NCI-H82 treated with DMSO at 0.1 percent for 48 hours (cell line): ENCODE measurements around the gene DCLK3.

Source experiments
- DNase-seq: peaks from one replicate; lab custom pipeline; 2025; ENCODE audit not compliant: unreplicated experiment; lab: John Stamatoyannopoulos, UW

DCLK3 gene, protein sequence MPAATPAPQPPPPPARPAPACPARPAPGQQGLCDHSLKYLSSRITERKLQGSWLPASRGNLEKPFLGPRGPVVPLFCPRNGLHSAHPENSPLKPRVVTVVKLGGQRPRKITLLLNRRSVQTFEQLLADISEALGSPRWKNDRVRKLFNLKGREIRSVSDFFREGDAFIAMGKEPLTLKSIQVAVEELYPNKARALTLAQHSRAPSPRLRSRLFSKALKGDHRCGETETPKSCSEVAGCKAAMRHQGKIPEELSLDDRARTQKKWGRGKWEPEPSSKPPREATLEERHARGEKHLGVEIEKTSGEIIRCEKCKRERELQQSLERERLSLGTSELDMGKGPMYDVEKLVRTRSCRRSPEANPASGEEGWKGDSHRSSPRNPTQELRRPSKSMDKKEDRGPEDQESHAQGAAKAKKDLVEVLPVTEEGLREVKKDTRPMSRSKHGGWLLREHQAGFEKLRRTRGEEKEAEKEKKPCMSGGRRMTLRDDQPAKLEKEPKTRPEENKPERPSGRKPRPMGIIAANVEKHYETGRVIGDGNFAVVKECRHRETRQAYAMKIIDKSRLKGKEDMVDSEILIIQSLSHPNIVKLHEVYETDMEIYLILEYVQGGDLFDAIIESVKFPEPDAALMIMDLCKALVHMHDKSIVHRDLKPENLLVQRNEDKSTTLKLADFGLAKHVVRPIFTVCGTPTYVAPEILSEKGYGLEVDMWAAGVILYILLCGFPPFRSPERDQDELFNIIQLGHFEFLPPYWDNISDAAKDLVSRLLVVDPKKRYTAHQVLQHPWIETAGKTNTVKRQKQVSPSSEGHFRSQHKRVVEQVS

DNA sequence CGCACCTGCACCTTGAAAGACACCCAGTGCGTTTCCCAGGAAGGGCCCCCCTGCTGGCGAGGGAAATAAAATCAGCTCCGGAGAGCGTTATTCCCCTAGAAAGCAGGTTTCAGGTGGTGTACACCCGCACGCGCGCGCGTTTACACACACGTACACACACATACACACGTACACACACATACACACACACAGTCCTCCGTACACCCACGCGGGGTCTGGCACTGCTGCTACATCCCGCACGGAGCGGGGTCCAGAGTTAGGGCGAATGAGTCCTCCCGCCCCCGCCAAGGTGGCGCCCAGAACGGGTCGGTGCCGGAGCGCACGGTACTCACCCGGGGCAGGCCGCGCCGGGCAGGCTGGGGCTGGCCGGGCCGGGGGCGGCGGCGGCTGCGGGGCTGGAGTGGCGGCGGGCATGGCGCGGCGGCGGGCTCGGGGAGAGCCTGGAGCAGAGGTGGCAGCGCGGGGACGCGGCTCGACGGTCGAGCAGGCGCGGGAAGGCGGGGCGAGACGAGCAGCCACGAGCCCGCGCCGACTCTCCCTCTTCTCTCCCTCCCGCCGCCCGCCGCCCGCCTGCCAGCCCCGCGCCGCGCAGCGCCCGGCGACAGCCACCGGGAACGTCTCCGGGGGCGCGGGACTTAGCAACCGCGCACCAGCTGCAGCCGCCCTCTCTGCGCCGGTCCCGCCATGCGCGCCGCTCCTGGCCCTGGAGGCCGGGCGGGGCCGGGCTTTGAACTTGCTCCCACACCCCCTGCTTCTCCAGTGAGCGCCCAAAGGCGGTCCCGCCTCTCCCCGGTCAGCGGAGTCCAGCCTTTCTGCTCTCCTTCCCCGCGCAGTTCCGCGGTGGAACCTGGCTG lies at the start of gene DCLK3:
DCLK3 (minus strand) TSS at position 704 of the 854 bp plus-strand sequence; CDS start at position 414, 290 bp downstream.
- no peak for DNase-seq

DNA sequence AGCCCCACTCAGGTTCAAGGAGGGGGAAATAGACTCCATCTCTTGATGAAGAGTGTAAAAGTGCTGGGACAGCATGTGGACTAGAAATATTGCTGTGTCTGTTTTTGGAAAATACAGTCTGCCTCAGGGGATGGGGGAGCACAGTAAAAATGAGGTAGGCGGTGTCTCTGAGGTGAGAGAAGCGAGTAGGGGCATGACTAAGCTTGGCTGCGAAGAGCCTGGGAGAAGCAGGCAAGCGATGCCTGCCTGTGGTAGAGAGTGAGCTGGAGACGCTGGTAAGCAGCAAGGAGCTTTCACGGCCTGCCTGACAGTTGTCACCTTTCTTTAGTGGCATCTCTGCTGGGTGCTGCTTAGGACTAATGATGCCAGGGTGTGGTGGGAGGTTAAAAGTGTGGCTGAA lies 49.0 kb upstream of the DCLK3 start:
- no peak for DNase-seq

DNA sequence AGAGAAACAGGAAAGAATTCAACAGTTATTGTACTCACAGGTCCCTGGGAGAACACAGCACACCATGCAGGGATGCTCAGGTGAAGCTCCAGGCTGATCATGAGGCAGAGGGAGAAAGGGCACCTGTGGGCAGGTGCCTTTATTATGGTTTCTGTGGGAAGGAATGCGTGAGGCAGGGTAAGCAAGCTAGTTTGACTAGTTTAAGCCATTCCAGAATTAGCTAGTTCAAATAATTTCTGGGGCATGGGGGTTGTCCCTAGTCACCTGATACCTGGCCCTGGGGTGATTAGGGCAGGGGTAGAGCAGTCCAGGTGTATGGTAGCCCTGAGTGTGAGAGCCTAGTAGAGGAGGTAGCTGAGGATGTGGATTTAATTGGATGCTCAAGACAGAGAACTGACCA lies 47.9 kb upstream of the DCLK3 start:
- no peak for DNase-seq

DNA sequence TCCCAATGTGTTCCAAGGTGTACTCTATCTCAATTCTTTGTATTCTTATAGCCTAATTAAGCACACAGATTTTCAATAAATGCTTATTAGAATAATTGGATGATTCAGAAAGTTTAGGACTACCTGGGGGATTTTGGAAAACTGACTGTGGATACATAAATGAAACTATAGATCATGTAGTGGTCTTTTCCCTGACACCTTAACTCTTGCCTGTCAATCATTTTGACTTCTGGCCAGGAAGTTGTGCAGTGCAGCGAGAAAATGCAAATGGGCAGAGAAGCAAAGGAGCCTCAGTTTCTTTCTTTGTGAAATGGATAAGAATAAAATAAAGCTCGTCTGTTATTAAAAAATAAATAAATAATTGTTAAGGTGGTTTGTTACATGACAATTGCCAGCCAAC lies 47.4 kb upstream of the DCLK3 start:
- DNase-seq = no peak

DNA sequence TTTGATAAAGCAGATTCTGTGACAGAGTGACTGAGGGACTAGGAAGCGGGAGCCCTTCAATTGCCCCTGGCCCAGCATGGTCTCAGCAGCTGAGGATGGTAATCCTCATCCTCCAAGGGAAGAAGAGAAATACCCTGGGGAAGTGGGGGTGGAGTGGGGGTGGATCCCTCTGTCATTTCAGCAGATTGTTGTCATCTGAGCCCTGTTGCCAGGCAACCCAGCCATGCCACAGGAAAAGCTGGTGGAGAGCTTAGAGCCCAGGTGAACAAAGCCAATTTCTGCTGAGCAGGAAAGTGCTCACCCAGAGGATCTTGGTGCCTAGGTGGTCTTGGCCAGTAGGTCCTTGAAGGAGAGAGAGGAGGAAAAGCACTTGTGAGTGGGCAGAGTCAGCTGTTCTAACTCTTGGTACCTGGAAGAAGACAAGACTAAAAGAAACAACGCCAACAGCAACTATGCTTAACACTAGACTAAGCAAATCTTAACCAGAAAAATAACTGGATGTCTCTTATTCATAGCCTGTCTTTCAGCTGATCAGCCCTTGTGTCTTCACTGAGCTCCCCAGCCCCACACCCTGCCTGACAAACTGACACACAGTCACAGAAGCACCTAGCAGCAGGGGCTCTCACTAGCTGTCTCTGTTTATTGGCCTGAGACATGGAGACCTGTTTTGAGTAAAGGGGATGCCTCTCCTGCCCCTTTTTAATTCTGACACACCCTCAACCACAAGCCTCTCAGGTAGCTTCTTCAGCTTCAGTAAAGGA lies 40.1 kb upstream of the DCLK3 start:
- peak; percentile 41 for DNase-seq

DNA sequence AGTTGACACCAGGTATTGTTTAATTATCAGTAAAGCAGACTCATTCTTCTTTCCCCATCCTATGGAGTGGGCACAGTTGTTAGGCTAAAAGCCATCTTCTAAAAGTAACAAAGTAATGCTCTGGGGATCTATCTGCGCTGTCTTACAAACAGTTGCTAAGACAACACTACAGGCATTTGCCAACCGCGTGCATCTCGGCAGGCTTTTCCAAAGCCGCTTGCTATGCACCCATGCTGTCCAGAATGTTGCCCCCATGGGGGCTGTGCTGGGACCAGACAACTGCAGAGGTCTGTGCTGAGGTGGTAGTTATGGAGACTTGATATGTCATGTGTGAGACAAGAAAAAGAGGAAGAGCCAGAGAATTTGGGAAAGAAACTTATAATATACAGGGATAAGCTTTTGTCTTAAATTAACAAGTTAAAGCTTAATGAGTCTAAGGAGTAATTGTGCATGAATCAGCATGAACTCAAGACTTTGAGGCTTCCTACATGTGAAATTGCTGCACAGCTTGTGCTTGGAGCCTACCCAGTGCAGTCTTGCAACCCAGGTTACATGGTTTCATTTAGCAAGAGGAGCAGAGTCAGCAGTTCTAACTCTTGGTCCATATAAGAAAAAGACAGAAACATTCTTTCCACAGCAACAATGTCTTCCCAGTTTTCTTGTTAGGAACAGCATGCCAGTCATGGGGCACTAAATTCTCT lies 38.9 kb upstream of the DCLK3 start:
- DNase-seq = no peak

DNA sequence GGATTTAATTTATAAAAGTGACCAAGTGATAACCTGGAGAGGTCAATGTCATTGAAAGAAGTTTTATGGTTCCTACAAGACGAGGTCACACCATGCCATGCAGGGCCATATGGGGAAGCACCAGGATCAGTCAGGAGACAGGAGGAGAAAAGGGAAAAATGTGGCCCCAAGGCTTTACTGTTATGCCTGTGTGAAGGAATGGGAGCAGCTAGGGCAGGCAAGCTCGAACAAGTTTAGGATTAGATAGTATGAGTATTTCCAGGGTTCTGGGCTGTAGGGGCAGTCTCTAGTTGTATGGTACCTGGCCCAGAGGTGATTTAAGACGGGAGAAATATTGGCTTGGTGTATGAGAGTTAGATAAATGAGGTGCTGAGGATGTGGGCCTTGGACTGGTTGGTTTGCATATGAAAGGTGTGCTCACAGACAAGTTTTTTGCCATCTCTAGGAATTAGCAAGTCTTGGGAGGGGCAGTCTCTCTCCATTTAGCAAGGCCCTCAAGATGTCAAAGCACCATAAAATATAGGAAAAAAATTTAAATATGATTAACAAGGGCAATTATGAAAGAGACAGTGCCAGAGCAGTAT lies 36.3 kb upstream of the DCLK3 start:
- no peak for DNase-seq

DNA sequence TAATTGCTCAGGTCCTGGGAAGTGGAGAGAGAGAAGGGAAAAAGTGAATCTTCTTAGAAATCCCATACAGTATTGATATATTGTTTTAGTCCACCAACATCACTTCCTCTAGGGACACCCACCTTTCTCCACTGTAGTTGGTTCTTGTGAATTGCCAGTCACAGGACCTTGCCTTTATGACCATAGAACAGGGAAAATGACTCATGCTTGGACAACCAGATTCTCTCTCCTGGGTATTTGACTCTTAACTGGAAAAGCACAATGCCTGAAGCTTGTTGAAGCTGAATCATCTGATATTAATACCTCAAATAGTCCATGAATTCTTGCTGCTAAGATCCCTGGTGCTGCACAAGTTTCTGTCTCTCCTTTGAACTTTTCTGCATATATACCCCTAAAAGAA lies 32.5 kb upstream of the DCLK3 start:
- DNase-seq = no peak

DNA sequence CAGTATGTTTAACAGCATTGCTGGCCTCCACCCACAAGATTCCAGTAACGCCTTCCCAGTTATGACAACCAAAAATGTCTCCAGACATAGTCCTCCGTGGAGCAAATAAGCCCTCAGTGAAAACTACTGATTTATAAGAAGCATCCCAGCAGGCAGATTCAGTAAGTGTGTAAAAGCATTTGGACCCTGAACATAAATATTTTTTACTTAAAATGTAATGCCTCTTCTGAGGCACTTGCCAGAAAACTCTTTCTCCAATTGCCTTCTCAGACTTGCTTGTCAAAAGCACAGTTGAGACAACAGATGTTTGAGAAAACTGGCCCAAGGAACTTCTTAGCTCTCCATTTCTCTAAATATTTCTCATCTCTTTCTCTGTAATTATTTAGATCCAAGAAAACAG lies 31.8 kb upstream of the DCLK3 start:
- DNase-seq = no peak

DNA sequence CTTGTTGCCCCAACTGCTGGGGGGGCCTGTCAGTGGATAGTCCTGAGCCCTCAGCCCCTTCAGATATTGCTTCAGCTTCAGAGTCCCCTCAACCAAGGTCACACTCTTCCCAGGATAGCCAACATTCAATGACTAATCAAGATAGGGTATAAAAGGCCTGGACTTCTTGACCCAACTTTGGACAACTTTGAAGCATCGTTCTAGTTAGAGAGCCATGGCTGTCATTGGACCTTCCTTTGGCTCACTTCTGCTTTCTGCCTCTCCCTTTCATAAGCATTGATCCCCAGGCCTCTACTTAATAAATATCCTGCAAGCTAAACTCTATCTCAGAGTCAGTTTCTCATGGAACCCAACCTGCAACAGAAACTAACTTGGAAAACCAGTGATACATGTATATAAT lies 31.3 kb upstream of the DCLK3 start:
- no peak for DNase-seq

DNA sequence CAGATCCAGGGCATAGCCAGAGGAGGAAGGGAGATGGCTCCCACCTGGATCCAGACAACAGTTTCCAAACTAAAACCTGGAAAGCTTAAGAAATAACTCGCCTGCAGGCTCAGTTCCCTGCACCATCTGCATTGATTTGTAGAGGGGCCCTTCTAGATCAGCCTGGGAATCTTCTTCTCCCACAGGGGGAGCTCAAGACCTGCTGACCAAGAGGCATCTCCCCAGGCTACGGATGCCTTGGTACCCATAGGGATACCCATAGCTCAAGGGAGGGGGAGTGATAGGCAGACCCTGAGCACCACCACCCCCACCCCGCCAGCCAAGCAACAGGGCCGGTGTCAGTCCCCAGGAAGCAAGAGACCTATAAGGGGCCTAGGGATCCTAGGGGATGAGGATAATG lies 28.0 kb upstream of the DCLK3 start:
- peak; percentile 2 for DNase-seq

DNA sequence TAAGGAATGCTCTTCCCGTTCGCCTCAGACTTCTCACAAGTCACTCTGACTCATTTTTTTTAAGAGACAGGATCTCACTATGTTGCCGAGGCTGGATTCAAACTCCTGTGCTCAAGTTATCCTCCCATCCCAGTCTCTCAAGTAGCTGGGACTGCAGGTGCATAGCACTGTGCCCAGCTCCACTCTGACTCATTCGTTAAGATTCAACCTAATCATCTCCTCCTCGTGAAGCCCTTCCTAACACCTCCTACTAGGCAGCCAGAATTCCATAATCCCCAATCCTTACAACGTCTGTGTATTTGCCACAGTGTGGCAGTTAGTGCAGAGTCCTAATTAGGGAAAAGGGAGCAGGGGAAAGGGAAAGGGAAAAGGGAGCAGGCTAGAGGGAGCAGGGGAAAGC lies 26.4 kb upstream of the DCLK3 start:
- DNase-seq = no peak

DNA sequence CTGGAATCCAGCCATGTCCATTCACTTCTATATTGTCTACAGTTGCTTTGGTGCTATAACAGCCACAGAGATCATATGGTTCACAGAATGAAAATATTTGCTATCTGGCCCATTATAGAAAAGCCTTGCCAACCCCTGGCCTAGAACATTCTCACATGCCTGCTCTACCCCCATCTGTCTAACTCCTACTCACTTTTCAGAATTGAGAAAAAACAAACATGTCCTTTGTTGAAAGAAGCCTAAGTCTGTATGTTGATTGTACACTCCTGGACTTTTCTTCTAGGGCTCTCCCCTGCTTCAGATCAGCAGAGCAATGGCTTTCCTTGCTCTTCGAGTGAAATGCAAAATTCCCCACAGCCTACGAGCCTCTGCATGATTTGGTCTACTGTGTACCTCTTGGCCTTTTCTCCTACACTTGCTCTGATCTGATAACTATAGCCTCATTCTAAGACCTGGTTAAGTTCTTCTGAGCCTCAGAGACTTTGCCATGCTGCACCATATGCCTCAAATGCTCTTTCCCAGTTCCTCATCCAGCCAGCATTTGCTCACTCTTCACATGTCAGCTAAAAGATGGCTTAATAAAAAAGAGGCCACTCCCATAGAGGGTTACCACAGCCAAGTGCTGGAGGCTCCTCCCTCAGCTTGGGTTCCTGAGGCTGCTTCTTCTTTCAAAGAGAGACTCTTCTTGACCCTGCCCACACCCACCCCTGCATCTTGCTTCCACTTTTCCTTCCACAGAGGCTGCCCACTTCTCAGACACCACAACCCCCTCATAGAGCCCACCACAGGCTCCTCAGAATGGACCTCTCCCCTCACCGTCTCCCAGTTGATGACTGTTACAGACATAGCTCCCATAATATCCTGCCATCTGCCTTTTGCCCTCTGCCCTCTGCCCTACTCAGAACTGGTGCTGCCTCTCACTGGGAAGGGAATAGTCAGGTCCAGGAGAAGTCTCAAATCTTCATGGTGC lies 22.9 kb upstream of the DCLK3 start:
- DNase-seq = no peak

DNA sequence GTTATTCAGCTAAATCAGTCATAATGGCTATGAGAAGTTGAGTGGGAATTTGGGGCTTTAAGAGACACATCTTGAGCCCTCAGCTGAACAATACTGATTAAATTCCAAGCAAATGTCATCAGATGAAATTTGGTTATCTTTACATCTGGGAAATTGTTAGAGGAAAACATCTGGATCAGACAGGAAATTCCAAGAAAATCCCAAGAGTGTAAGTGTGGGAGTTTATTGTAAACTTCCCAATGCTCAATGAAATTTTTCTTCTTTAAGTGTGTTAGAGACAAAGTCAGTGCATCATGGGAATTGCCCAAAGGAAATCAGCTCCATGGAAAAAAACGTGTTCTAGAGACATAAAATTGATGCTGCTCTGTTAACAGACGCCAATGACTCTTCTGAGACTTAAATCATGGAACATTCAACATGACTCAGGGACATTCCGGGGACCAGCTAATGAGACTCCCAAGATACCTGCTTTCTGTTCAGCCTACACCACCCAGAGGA lies 19.8 kb upstream of the DCLK3 start:
- DNase-seq = no peak

DNA sequence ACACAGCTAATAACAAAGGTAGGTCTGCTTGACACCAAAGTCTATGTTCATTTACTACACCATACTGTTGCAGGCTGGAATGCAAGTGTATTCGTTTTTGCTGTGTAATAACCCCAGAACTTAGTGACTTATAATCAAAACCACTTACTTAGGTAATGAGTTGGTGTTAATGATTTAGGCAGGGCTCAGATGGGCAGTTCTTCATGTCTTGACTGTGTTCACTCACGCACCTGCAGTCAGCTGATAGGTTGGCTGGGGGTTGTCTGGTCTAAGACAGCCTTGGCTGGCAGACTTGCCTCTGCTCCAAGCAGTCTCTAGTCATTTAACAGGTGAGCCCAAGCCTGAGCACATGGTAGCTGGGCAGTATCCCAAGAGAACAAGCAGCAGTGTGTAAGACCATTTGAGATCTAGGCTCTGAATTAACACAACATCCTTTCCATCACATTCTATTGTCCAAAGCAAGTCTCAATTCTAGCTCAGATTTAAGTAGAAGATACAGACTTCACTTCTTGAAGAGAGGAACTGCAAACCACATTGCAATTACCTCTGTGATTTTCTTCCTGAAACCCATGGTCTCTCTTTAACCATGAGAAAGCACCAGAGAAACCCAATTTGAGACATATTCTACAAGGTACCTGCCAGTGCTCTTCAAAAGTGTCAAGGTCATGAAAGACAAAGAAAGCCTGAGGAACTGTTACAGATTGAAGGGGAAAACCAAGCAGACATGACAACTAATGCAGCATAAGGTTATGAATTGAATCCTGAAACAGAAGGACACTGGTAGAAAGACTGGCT lies 13.3 kb upstream of the DCLK3 start:
- no peak for DNase-seq

DNA sequence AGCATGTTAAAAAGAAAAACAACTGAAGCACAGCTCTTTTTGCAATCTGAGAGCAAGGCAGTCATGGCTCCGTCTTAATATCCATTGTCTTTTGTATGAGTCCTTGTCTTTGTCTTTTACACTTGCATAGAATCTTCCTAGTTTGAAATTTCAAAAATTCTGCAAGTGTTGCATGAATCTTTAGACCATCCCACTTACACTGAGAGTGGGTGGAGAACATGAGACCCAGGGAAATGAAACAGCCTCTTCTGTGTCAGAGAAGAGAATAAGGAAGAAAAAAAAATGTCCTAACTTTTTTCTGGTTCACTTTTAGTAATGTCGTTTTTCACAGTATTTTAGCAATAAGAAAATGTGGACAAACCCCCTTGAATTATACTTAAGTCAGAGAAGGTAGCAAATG lies 12.1 kb upstream of the DCLK3 start:
- DNase-seq = no peak

DNA sequence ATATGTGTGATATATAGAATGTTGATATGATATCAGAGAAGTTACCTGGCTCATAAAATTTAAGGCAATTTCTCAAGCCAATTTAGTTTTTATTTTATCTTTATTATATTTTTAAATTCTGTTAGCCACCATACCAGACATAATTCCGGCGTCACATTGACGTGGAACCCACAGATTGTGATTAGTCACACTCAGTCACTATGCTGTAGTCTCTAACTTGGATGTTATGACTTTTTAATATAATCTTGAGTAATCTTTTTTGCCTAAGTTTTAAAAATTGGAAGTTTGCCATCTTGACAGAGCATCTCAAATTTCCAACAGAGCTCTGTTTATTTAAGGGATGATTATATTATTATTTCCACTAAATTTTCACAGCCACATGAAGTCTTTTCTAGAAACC lies 9.7 kb upstream of the DCLK3 start:
- no peak for DNase-seq

DNA sequence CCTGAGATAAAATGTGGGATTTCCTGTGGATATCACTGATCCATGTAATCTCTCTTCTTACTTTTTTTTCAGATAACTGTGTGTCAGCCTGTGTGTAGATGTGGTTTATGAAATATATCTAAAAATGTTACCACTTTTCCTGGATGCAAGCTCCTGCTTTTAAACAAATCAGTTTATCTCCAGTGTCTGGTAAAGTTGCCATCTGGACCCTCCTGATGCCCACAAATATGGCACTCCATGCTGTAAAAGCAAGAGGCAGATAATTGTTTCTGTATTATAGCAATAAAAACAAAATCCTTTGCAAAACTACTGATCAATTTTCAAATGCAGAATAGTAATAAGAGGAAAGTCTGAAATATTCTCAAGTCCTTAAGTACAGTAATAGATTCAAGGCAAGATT lies 7.6 kb upstream of the DCLK3 start:
- DNase-seq = no peak
